PC-3 (cell line): ENCODE results near the gene PRPF31. TPM values are rescaled to one million over a fixed set of nuclear protein-coding genes. Genes with fewer than 3 reads are reported as not detected.

Experiments
- ATAC-seq: fragments of 200-7000 bp; cut with Tn5 transposase; 2 replicates; pipeline ENCODE4 v1.9.1; 2020; ENCODE audit warnings: mild to moderate bottlenecking, moderate library complexity
- BruUV-seq: library from RNA; stranded (reverse); fragments of 400-500 nt; replicated peaks from 2 replicates; lab custom pipeline; 2021; lab: Mats Ljungman, UMichigan
- CTCF ChIA-PET: fragments of 300-600 bp; sonication (Branson Sonifier 250); formaldehyde crosslinking; loops from one replicate; lab custom pipeline; 2022; ENCODE audit warnings: antibody characterized with exemption; lab: Charles Lee
- POLR2A ChIA-PET: fragments of 300-600 bp; sonication (Branson Sonifier 250); formaldehyde crosslinking; loops from one replicate; lab custom pipeline; 2022; ENCODE audit warnings: antibody characterized with exemption; ENCODE audit not compliant: unreplicated experiment; lab: Charles Lee
- DNase-seq: peaks from one replicate; pipeline ENCODE4 v3.0.0-alpha.2; 2015
- H2AFZ ChIP-seq: fragments of 300-600 bp; sonication (generic); 2 replicates; pipeline ENCODE4 v1.6.0; 2016; ENCODE audit warnings: antibody characterized with exemption, low read length
- H3F3A ChIP-seq: fragments of 300-600 bp; sonication (generic); one replicate; pipeline ENCODE4 v1.6.0; 2017; ENCODE audit warnings: antibody characterized with exemption, low read length, control low read depth, mild to moderate bottlenecking; ENCODE audit not compliant: unreplicated experiment
- H3K27ac ChIP-seq: fragments of 300-600 bp; sonication (generic); 2 replicates; pipeline ENCODE4 v1.5.1; 2016; ENCODE audit warnings: mild to moderate bottlenecking, low read length
- H3K27me3 ChIP-seq: fragments of 300-600 bp; sonication (generic); 2 replicates; pipeline ENCODE4 v1.6.1; 2016; ENCODE audit warnings: low read length, mixed read lengths
- H3K36me3 ChIP-seq: fragments of 300-600 bp; sonication (generic); 2 replicates; pipeline ENCODE4 v1.6.1; 2016; ENCODE audit warnings: low read depth, mixed run types, low read length, mixed read lengths
- H3K4me1 ChIP-seq: fragments of 300-600 bp; sonication (generic); 2 replicates; pipeline ENCODE4 v1.5.1; 2016; ENCODE audit warnings: low read length; ENCODE audit not compliant: insufficient read depth
- H3K4me2 ChIP-seq: fragments of 300-600 bp; sonication (generic); 2 replicates; pipeline ENCODE4 v1.6.0; 2016; ENCODE audit warnings: low read length
- H3K4me3 ChIP-seq: fragments of 300-600 bp; sonication (generic); 2 replicates; pipeline ENCODE4 v1.5.1; 2016; ENCODE audit warnings: mild to moderate bottlenecking, low read length, mixed read lengths
- H3K79me2 ChIP-seq: fragments of 300-600 bp; sonication (generic); 2 replicates; pipeline ENCODE4 v1.6.1; 2017; ENCODE audit warnings: low read length, mixed read lengths
- H3K9ac ChIP-seq: fragments of 300-600 bp; sonication (generic); 2 replicates; pipeline ENCODE4 v1.6.0; 2016; ENCODE audit warnings: mild to moderate bottlenecking, low read length
- H3K9me2 ChIP-seq: fragments of 300-600 bp; sonication (generic); replicated peaks from 2 replicates; pipeline ENCODE4 v1.6.1; 2016; ENCODE audit warnings: mixed run types, low read length, mixed read lengths
- H3K9me3 ChIP-seq: fragments of 300-600 bp; sonication (generic); 2 replicates; pipeline ENCODE4 v1.6.1; 2016; ENCODE audit warnings: low read length, mixed read lengths
- H4K20me1 ChIP-seq: fragments of 300-600 bp; sonication (generic); 2 replicates; pipeline ENCODE4 v1.6.1; 2016; ENCODE audit warnings: low read length, mixed read lengths
- CTCF ChIP-seq: fragments of 300-600 bp; sonication (generic); conservative IDR thresholded peaks from 2 replicates; pipeline ENCODE4 v1.5.1; 2017; ENCODE audit warnings: antibody characterized with exemption, low read depth, mild to moderate bottlenecking, low read length
- EZH2 ChIP-seq: fragments of 300-600 bp; sonication (generic); IDR thresholded peaks from one replicate; pipeline ENCODE4 v1.6.1; 2017; ENCODE audit warnings: antibody characterized with exemption, mild to moderate bottlenecking, low read length; ENCODE audit not compliant: unreplicated experiment
- EZH2phosphoT487 ChIP-seq: fragments of 300-600 bp; sonication (generic); IDR thresholded peaks from 2 replicates; pipeline ENCODE4 v1.6.1; 2018; ENCODE audit warnings: mild to moderate bottlenecking, antibody characterized with exemption, low read length, borderline replicate concordance
- intact Hi-C: fragments of 100-400 bp; cut with micrococcal nuclease; formaldehyde crosslinking; loops from 2 replicates; pipeline ENCODE4 v1.9.0; 2023
- total RNA-seq: library from RNA; depleted of rRNA; stranded (reverse); fragments of >200 nt; gene quantifications from 2 replicates; pipeline ENCODE4 v1.2.3, GENCODE V29; 2014

Gene PRPF31
- total RNA-seq, 1 experiment from 2014 or later, result 170 TPM

DNA sequence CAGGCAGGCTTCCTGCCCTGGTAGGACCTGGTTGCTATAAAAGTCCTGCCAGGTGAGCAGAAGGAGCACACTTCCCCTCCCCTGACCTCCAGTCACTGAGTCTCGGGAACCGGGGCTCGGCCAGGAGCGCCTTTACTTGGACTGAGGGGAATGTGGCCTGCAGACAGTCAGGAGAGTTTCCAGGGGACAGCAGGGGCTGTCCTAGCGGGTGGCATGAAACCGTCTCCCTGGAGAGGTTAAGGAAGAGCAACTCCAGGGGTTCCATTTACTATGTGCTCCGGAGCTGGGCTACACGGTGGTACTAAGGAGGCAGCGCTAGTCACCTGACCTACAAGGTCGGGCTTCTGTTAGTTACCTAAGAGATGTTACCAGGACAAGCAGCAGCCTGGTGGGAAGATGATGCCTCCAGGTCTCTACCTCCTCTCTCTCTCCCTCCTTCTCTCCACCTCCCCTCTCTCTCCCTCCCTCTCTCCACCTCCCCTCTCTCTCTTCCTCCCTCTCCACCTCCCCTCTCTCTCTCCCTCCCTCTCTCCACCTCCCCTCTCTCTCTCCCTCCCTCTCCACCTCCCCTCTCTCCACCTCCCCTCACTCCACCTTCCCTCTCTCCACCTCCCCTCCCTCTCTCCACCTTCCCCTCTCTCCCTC, 17.9 kb downstream of the PRPF31 start:
- peaks cover 9% of the 10 kb centered on the region for H3K79me2 ChIP-seq
- BruUV-seq, result no TSS peak
- H3K27me3 ChIP-seq, result no peaks in the 10 kb centered on the region
- intact Hi-C loops, result no loop called here
- H3K27ac ChIP-seq, result no peak overlapping the region
- H3K4me1 ChIP-seq, result peaks cover 7% of the 10 kb centered on the region; the same call in 1 of the 2 replicates
- POLR2A ChIA-PET, result no interaction called here
- CTCF ChIA-PET, result no interaction called here
- peak; percentile 52 for DNase-seq
- H3K9me3 ChIP-seq, result no peaks in the 10 kb centered on the region
- no peak overlapping the region for H3K4me2 ChIP-seq
- H3F3A ChIP-seq, result no peaks in the 10 kb centered on the region
- H4K20me1 ChIP-seq, result no peaks in the 10 kb centered on the region
- no peak for ATAC-seq
- no peaks in the 10 kb centered on the region for H3K9me2 ChIP-seq
- no peak overlapping the region for H3K9ac ChIP-seq
- TF ChIP-seq EZH2phosphoT487 (no peak), CTCF (no peak), EZH2 (no peak)
- no peak overlapping the region for H2AFZ ChIP-seq
- peaks cover 23% of the 10 kb centered on the region for H3K36me3 ChIP-seq
- H3K4me3 ChIP-seq, result no peak overlapping the region

- no peaks in the 10 kb centered on the region for H3K9me3 ChIP-seq
- H3K9ac ChIP-seq, result no peak overlapping the region
- no peaks in the 10 kb centered on the region for H3K9me2 ChIP-seq
- H3K36me3 ChIP-seq, result peaks cover 18% of the 10 kb centered on the region
- POLR2A ChIA-PET, result no interaction called here
- intact Hi-C loops, result no loop called here
- no peak overlapping the region for H3K4me2 ChIP-seq
- DNase-seq (no peak), ATAC-seq (no peak)
- H4K20me1 ChIP-seq, result 0 out of 2 replicates have a peak, but pooled peaks cover 6% of the 10 kb centered on the region
- no peak overlapping the region for H2AFZ ChIP-seq
- peaks cover 15% of the 10 kb centered on the region for H3K79me2 ChIP-seq
- no peak for TF ChIP-seq CTCF
- no peak for TF ChIP-seq EZH2phosphoT487
- TF ChIP-seq EZH2, result no peak
- no peaks in the 10 kb centered on the region for H3K27me3 ChIP-seq
- no TSS peak for BruUV-seq
- H3F3A ChIP-seq, result no peaks in the 10 kb centered on the region
- no peak overlapping the region for H3K4me3 ChIP-seq
- CTCF ChIA-PET, result no interaction called here
- H3K27ac ChIP-seq, result no peak overlapping the region
- peaks cover 13% of the 10 kb centered on the region; the same call in 1 of the 2 replicates for H3K4me1 ChIP-seq
Measured at GRCh38 chr19:54133957-54134590, 18.5 kb downstream of the PRPF31 start.
